DMS53 treated with DMSO at 0.1 percent for 48 hours (cell line): Measurements from ENCODE around the gene PAX5.

Experiments used
- DNase-seq: peaks from one replicate; lab custom pipeline; 2025; ENCODE audit not compliant: unreplicated experiment; lab: John Stamatoyannopoulos, UW

Gene PAX5

DNA sequence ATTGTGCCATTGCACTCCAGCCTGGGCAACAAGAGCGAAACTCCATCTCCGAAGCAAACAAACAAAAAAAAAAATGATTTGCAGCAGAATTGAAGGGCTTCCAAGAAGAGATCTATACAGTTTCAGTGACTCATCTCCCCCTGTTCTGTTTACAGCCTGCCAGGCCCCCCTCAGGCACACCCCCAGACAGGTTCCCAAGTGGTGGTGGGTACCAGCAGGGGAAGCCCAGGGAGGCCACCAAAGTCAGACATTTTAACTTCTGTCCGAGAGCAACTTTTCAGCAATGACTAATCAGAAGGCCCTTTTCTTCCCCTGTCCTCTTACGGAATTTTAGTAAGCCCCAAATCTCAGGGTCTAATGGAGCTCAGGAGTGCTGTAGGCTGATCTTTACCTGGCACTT is 98.7 kb downstream of the PAX5 start:
- no peak for DNase-seq

DNA sequence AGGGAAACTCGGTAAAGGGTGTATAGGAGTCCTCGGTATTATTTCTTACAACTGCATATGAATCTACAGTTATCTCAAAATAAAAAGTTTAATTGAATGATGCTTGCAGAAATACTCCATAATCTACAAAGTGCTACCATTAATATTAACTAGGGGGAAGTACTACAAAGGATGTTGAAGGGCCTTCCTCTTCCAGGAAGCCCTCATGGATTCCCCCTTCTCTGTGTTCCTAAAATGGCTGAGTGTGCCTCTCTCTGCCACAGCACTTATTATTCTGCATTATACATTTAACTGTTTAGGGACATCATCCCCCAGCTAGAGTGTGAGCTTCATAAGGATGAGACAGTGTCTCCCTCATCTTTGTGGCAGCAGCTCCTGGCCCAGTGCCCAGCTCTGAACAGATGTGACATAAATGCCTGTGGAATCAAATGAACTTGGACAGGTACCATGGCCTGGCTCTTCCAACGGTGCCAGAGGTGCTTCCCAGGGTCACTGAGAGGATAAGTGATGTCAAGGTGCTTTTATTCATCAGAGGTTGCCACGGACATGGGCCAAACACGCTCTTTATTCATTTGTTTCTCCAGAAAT is 99.5 kb downstream of the PAX5 start:
- no peak for DNase-seq

DNA sequence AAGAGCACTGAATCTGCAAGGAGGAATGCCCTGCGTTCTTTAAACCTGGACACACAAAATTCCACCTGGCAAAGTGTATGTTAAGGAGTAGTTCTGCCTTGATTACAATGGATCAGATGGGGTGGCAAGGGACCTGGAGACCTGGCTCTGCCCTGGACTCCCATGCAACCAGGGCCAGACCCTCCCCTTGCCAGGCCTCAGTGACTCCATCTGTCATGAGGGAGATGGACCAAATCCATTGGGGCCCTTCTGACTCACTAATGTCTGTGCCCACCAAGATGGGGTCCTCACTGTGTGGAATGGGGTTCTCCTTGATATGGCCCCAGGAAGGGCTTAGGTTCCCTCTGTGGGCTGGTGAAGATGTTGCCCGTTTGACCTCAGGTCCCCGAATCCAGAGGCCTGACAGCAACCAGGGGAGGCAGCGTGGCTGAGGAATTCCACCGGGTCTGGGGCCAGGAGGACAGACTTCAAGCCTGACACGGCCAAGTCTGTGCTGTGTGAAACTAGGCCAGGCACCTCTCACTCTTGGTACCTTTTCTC is 100.3 kb downstream of the PAX5 start:
- no peak for DNase-seq

- DNase-seq = no peak
Measured at GRCh38 chr9:36932198-36932597, 101.9 kb downstream of the PAX5 start.

DNA sequence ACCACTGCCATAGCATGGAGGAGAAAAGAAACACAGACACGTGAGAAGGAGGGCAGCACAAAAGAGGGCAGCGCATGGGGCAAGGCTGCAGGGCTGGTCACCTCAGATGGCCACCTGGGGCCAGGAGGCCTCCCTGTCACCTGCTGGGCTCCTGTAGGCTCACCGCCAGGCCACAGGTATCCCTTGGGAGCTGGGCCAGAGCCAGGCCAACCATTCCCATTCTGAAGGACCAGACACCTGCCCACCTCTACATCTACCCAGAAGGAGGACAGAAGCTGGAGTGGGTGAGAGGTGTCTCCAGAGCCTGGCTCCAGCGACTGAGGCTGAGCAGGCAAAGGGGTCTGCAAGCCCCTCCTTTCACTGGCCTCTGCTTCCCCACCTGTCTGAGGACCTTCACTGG is 103.1 kb downstream of the PAX5 start:
- no peak for DNase-seq

GRCh38 chr9:36929350-36929675 is 104.8 kb downstream of the PAX5 start:
- no peak for DNase-seq

- no peak for DNase-seq
Measured at GRCh38 chr9:36928670-36929349, 105.3 kb downstream of the PAX5 start.

- DNase-seq = no peak
Measured at GRCh38 chr9:36928210-36928609, 105.9 kb downstream of the PAX5 start.

DNA sequence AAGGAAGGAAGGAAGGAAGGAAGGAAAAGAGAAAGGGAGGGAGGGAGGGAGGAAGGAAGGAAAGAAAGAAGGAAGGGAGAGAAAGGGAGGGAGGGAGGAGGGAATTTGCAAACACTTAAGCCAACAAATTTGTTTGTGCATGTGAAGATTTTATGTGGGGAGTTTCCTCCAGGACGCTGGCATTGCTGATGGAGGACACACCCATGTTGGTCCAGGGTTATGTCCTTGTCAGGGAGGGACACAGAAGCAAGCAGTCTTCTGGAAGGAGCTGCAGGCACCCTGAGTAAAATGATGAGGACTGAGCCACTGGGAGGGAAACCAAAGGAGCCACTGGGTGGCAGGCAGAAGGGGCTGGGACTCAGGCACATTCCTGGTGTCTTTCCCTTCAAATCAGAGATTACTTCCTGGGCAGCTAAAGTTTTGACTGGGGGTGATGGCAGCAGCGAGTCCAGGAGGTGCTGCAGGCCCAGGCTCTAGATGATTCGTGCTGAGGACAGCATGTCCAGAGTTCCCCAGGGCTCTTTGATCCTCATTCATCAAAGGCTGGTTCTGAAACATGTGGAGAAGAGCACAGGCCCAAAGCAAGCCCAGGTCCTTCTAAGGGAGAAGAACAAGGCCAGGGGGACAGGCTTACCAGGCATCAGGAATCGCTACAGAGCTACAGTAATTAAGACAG is 109.2 kb downstream of the PAX5 start:
- DNase-seq = no peak

DNA sequence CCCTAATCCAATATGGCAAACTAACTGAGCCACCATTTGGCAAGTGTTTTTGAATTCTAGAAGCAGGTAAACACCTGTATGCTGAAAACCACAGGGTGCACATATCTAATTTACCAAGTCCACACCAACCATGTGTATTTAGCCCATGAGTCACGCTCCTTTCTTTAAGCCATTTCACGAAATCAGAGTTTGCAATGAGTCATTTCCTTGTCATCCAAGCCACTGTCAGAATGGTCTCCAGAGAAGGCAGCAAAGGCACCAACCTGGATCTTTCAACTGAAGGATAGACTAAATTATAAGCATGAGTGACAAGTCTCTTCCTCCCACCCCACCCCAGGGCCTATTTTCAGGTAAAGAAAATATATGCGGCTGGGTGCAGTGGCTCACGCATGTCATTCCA is 110.0 kb downstream of the PAX5 start:
- peak; percentile 81 for DNase-seq

GRCh38 chr9:36923025-36923625 is 110.9 kb downstream of the PAX5 start:
- DNase-seq = no peak

DNA sequence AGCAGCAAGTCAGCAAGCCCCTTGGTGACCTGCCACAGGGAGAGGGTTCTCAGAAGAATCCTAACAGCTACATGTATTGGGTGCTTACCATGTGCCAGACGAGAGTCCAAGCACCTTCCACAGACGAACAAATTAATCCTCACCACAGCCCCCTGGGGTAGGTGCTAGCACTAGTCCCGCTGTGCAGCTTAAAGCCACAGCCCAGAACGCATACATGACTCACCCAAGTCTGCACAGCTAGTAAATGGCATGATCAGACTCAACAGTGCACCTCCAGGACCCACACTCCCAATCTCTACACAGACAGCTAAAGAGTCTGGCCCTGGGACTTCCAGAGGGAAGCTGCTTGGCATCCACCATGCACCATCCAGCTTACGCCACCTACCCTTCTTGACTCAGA is 111.5 kb downstream of the PAX5 start:
- DNase-seq = no peak

DNA sequence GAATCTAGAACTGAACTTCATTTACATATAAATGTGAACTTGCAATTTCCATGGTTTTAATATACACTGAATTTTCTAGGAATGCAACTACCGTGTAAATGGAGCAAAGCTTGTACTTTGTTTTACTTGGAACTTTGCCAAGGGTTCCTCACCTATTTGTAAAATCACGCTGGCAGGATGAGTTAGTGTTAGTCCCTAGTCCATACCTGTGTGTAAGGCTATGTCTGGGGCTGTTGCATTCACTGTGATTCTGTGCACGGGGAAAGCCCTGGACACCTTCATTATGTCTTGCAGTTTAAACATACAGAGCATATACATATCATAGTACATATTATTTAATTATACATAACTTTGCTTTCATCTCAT is 119.9 kb downstream of the PAX5 start:
- no peak for DNase-seq

GRCh38 chr9:36913393-36914211 is 120.5 kb downstream of the PAX5 start:
- DNase-seq = no peak

DNA sequence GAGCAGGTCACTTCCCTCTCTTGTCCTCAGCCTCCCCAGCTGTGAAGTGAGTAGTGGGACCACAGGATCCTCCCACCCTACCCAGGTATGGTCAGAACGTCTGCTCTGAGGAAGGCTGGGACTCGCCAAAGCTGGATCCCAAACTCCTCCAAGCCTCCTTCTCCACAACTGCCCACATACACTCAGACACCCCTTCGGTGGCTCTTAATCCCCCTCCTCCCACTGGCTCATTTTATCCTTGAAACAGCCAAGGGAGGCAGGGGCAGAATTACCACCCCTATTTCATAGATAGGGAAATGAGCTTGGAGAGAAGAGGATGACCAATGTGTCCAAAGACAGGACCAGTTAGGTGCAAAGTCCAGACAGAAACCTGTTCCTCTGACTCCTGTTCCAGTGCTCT is 121.4 kb downstream of the PAX5 start:
- DNase-seq = no peak

- no peak for DNase-seq
Measured at GRCh38 chr9:36911601-36912412, 122.3 kb downstream of the PAX5 start.

DNA sequence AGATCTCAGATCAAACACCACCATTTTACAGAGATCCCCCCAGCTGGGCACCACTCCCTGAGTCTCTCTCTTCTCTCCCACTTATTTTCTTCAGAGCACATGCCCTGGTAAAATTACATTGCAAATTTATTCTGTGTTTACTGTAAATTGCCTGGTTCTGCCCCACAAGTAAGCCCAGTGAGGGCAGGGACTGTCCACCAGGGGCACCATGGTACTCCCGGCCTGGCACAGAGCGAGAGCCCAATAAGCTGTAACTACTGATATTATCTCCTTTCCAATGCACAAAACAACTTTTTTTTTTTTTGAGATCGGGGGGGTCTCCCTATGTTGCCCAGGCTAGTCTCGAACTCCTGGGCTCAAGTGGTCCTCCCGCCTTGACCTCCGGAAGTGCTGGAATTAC is 123.0 kb downstream of the PAX5 start:
- no peak for DNase-seq

- no peak for DNase-seq
Measured at GRCh38 chr9:36906492-36906891, 127.6 kb downstream of the PAX5 start.

DNA sequence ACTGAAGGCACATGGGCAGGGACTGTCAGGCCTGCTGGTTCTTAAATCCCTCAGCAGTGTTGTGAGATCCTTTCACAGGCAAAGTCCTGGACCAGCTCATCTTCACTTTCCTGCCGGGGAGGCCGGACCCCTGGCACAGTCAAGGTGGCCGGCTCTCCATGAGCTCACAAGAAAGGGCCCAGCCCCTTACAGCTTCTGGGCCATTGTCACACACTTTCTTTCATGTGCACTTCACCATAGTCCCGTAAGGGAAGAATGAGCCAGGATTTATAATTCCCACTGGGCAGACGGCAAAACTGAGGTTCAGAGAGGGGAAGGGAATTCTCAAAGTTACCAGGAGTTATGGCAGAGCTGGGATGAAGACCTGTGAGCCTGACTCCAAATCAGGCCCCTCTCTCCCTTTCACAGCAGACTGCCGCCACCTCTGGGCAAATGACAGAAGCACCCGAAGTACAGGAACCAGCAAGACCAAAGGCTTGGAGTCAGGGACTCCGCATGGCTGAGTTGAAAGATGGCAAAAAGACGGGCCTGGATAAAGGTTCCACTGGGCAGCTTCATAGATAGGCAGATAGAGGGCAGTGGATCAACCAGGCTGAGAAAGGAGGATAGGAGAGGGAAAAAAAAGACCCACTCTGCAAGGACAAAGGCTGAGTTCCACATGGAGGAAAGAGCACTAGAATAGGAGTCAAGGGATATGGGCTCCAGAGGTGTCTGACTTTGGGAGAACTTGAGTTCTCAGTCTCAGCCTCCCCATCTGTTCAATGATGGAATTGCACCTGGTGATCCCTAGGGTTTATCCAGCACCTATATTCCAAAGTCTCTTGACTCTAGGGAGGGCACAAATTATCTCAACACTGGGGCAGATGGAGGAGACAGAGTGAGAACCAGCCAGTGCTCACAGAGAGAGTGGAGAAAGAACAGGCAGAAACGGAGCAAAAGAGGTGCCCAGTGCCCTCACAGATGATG is 128.7 kb downstream of the PAX5 start:
- DNase-seq = no peak
